Cardiac muscle cell (in vitro differentiated cells and primary cell): ENCODE results near the gene DRD3. TPM values are rescaled to one million over a fixed set of nuclear protein-coding genes. Genes with fewer than 3 reads are reported as not detected.

Source experiments
- DNase-seq, 2 donors: peaks; one replicate each; pipeline versions ENCODE4 v3.0.0 to v3.0.0-alpha.2; 2010 to 2017; ENCODE audit warnings: low read depth in 1 of 2, low spot score in 1 of 2
- H3K27ac ChIP-seq: fragments of 200-600 bp; sonication (generic); 2 replicates; pipeline ENCODE4 v1.5.1; 2016
- H3K27me3 ChIP-seq: fragments of 200-600 bp; sonication (generic); 2 replicates; pipeline ENCODE4 v1.6.0; 2016; ENCODE audit warnings: control low read depth
- H3K36me3 ChIP-seq: fragments of 200-600 bp; sonication (generic); 2 replicates; pipeline ENCODE4 v1.5.1; 2016; ENCODE audit warnings: control low read depth
- H3K4me1 ChIP-seq: fragments of 200-600 bp; sonication (generic); 2 replicates; pipeline ENCODE4 v1.8.1; 2017; ENCODE audit warnings: low read depth, mild to moderate bottlenecking, mixed run types
- H3K4me3 ChIP-seq: fragments of 200-600 bp; sonication (generic); 2 replicates; pipeline ENCODE4 v1.5.1; 2016; ENCODE audit warnings: mild to moderate bottlenecking
- H3K9me3 ChIP-seq: fragments of 200-600 bp; sonication (generic); 2 replicates; pipeline ENCODE4 v1.5.1; 2017; ENCODE audit warnings: low read depth, mild to moderate bottlenecking, control low read depth
- CTCF ChIP-seq: IDR thresholded peaks from 2 replicates; pipeline ENCODE4 v1.5.1; 2012; ENCODE audit warnings: low read depth, mild to moderate bottlenecking, low read length
- polyA plus RNA-seq: library from polyadenylated mRNA; unstranded; fragments of >200 nt; fragmentation: Nextera tagmentation; extraction: Ambion mirVana; gene quantifications from 2 replicates; pipeline ENCODE4 v1.2.1, GENCODE V29; 2016
- total RNA-seq: library from RNA; depleted of rRNA; stranded (reverse); fragments of >200 nt; gene quantifications from 2 replicates; pipeline ENCODE4 v1.2.3, GENCODE V29; 2016

The DRD3 gene
- total and polyA plus RNA-seq, 2 experiments from 2014 or later = 0.51 TPM; not detected in 1

DNA sequence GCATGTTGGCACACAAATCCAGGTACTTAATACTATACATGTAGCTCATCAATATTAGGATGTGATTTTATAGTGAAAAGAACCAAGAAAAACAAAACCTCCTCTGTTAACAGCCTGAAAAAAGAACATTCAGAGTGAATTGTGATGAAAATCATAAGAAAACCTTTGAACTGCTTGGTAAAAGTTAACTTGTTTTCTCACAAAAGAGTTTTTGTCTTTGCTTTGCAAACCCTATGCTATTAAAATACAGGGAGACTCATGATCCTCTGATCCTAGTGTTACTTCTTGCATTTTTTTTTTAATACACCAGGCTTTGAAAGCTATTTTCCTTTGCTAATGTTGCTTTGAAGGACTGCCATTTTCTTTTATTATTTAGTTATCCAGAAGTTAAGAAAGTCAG, 98.7 kb downstream of the DRD3 start:
- Histone ChIP-seq H3K9me3 (no peaks in the 10 kb centered on the region), H3K36me3 (peaks cover 32% of the 10 kb centered on the region), H3K27ac (peak overlapping the region; percentile 54), H3K4me1 (peaks cover 5% of the 10 kb centered on the region), H3K4me3 (no peak overlapping the region), H3K27me3 (no peaks in the 10 kb centered on the region)
- no peak for DNase-seq
- no peak for TF ChIP-seq CTCF

GRCh38 chr3:114079761-114080160, 99.1 kb downstream of the DRD3 start:
- Histone ChIP-seq H3K9me3 (no peaks in the 10 kb centered on the region), H3K4me1 (peaks cover 5% of the 10 kb centered on the region), H3K4me3 (no peak overlapping the region), H3K27ac (peak overlapping the region; percentile 54), H3K27me3 (no peaks in the 10 kb centered on the region), H3K36me3 (peaks cover 32% of the 10 kb centered on the region)
- DNase-seq = peak in 1 of 2 donors; percentile 46
- TF ChIP-seq CTCF = no peak

- peaks cover 5% of the 10 kb centered on the region for H3K4me1 ChIP-seq
- no peak overlapping the region for H3K4me3 ChIP-seq
- no peak for DNase-seq
- H3K27ac ChIP-seq = no peak overlapping the region
- H3K27me3 ChIP-seq = no peaks in the 10 kb centered on the region
- H3K9me3 ChIP-seq = no peaks in the 10 kb centered on the region
- TF ChIP-seq CTCF = no peak
- peaks cover 36% of the 10 kb centered on the region for H3K36me3 ChIP-seq
Measured at GRCh38 chr3:114078126-114078525, 100.7 kb downstream of the DRD3 start.

Other genes starting within 250 kb of the DRD3 start
- gene ZDHHC23, start 231.0 kb downstream of the DRD3 start, total RNA-seq = 8.7 and 9.1 TPM in 2 replicates
- 2.9 and 7.9 TPM in 2 replicates for gene ZDHHC23, start 231.0 kb downstream of the DRD3 start, polyA plus RNA-seq
- 2.7 and 5.4 TPM in 2 replicates for gene CCDC191, start 122.5 kb downstream of the DRD3 start, total RNA-seq
- 5.3 and 9.0 TPM in 2 replicates for gene CCDC191, start 122.5 kb downstream of the DRD3 start, polyA plus RNA-seq
- 6.7 and 12.3 TPM in 2 replicates for gene QTRT2, start 122.3 kb downstream of the DRD3 start, total RNA-seq
- 8.7 and 13.8 TPM in 2 replicates for gene QTRT2, start 122.3 kb downstream of the DRD3 start, polyA plus RNA-seq
- not detected in 2 replicates for gene ZNF80, start 58.5 kb upstream of the DRD3 start, total RNA-seq
- not detected in 2 replicates for gene ZNF80, start 58.5 kb upstream of the DRD3 start, polyA plus RNA-seq
- not detected in 2 replicates for gene TIGIT, start 115.0 kb upstream of the DRD3 start, total RNA-seq
- gene TIGIT, start 115.0 kb upstream of the DRD3 start, polyA plus RNA-seq = not detected in 2 replicates